HepG2 (cell line): Measurements from ENCODE around the gene IL10.

ENCODE experiments used
- BHLHE40 ChIP-seq: IDR thresholded peaks from 2 replicates; pipeline ENCODE4 v1.6.1; 2011; ENCODE audit warnings: low read length, improper control_type of control experiment
- ZNF616 ChIP-seq: sonication (generic); formaldehyde crosslinking; IDR thresholded peaks from 2 replicates; pipeline ENCODE4 v1.5.0; 2020; ENCODE audit warnings: low read depth, mild to moderate bottlenecking, missing genetic modification reagents
- ZNF629 ChIP-seq: sonication (generic); formaldehyde crosslinking; conservative IDR thresholded peaks from 2 replicates; pipeline ENCODE4 v1.5.0; 2020; ENCODE audit warnings: missing genetic modification reagents
- ZNF781 ChIP-seq: sonication (generic); formaldehyde crosslinking; IDR thresholded peaks from 2 replicates; pipeline ENCODE4 v1.5.1; 2020; ENCODE audit warnings: borderline replicate concordance, mild to moderate bottlenecking, missing genetic modification reagents; ENCODE audit errors: not compliant biosample characterization
- TF ChIP-seq, protein P1 (sequence below): conservative IDR thresholded peaks from 2 replicates; pipeline ENCODE4 v1.6.1; 2018; ENCODE audit warnings: missing genetic modification reagents
- TF ChIP-seq, protein P2 (sequence below): IDR thresholded peaks from 2 replicates; pipeline ENCODE4 v1.6.1; 2012; ENCODE audit warnings: low read length, improper control_type of control experiment
- TF ChIP-seq, protein P3 (sequence below): sonication (generic); formaldehyde crosslinking; IDR thresholded peaks from 2 replicates; pipeline ENCODE4 v1.4.0; 2020; ENCODE audit warnings: low read depth, missing genetic modification reagents
- TF ChIP-seq, protein P4 (sequence below): sonication (generic); formaldehyde crosslinking; IDR thresholded peaks from 2 replicates; pipeline ENCODE4 v1.5.0; 2020; ENCODE audit warnings: mild to moderate bottlenecking, missing genetic modification reagents, moderate library complexity
- TF ChIP-seq, protein P5 (sequence below): sonication (generic); formaldehyde crosslinking; conservative IDR thresholded peaks from 2 replicates; pipeline ENCODE4 v1.8.1; 2023; ENCODE audit warnings: missing genetic modification reagents

DNA sequence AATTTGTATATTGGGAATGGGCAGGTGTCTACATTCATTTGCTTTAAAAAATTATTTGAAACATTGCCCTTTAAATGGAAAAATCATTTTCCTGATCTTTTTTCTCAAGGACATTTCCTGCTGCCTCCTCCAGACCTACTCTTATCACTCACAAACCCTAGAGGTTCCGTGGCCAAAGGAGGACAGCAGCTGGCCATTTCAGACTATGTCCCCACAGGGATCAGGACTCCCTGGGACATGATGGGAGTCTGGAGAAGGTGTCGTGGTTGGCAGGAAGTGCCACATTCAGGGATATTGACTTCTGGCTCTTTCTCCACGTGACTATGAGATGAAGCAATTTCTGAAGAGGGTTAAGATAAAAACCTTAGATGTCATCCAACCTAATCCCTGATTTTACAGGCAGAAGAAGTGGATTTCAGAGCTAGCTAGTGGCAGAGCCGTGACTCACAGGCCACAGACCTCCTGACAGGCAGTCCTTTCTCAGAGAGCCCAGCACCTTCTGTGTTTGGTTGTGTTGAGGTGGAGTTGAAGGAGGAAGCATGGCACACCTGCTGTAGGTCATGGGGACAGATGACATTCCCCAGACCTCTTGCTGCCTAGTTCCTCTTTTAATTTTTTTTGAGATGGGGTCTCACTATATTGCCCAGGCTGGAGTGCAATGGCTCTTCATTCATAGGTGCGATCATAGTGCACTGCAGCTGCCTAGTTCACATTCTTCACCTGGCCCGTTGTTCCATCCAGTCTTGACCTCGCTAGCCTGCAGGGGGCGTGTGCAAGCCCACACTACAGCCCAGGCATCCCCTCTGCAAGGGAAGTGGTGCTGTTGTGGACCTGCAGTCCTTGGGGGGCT lies 25.5 kb upstream of the IL10 start:
- TF ChIP-seq BHLHE40: no peak
- TF ChIP-seq, protein P1, sequence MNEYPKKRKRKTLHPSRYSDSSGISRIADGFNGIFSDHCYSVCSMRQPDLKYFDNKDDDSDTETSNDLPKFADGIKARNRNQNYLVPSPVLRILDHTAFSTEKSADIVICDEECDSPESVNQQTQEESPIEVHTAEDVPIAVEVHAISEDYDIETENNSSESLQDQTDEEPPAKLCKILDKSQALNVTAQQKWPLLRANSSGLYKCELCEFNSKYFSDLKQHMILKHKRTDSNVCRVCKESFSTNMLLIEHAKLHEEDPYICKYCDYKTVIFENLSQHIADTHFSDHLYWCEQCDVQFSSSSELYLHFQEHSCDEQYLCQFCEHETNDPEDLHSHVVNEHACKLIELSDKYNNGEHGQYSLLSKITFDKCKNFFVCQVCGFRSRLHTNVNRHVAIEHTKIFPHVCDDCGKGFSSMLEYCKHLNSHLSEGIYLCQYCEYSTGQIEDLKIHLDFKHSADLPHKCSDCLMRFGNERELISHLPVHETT (CRISPR knock-in tag): no peak
- TF ChIP-seq, protein P2, sequence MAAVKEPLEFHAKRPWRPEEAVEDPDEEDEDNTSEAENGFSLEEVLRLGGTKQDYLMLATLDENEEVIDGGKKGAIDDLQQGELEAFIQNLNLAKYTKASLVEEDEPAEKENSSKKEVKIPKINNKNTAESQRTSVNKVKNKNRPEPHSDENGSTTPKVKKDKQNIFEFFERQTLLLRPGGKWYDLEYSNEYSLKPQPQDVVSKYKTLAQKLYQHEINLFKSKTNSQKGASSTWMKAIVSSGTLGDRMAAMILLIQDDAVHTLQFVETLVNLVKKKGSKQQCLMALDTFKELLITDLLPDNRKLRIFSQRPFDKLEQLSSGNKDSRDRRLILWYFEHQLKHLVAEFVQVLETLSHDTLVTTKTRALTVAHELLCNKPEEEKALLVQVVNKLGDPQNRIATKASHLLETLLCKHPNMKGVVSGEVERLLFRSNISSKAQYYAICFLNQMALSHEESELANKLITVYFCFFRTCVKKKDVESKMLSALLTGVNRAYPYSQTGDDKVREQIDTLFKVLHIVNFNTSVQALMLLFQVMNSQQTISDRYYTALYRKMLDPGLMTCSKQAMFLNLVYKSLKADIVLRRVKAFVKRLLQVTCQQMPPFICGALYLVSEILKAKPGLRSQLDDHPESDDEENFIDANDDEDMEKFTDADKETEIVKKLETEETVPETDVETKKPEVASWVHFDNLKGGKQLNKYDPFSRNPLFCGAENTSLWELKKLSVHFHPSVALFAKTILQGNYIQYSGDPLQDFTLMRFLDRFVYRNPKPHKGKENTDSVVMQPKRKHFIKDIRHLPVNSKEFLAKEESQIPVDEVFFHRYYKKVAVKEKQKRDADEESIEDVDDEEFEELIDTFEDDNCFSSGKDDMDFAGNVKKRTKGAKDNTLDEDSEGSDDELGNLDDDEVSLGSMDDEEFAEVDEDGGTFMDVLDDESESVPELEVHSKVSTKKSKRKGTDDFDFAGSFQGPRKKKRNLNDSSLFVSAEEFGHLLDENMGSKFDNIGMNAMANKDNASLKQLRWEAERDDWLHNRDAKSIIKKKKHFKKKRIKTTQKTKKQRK: no peak
- TF ChIP-seq ZNF629 (CRISPR knock-in tag): no peak
- TF ChIP-seq ZNF781 (CRISPR knock-in tag): no peak
- TF ChIP-seq ZNF616: no peak
- TF ChIP-seq, protein P3, sequence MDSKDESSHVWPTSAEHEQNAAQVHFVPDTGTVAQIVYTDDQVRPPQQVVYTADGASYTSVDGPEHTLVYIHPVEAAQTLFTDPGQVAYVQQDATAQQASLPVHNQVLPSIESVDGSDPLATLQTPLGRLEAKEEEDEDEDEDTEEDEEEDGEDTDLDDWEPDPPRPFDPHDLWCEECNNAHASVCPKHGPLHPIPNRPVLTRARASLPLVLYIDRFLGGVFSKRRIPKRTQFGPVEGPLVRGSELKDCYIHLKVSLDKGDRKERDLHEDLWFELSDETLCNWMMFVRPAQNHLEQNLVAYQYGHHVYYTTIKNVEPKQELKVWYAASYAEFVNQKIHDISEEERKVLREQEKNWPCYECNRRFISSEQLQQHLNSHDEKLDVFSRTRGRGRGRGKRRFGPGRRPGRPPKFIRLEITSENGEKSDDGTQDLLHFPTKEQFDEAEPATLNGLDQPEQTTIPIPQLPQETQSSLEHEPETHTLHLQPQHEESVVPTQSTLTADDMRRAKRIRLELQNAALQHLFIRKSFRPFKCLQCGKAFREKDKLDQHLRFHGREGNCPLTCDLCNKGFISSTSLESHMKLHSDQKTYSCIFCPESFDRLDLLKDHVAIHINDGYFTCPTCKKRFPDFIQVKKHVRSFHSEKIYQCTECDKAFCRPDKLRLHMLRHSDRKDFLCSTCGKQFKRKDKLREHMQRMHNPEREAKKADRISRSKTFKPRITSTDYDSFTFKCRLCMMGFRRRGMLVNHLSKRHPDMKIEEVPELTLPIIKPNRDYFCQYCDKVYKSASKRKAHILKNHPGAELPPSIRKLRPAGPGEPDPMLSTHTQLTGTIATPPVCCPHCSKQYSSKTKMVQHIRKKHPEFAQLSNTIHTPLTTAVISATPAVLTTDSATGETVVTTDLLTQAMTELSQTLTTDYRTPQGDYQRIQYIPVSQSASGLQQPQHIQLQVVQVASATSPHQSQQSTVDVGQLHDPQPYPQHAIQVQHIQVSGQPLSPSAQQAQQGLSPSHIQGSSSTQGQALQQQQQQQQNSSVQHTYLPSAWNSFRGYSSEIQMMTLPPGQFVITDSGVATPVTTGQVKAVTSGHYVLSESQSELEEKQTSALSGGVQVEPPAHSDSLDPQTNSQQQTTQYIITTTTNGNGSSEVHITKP (CRISPR knock-in tag): no peak
- TF ChIP-seq, protein P4, sequence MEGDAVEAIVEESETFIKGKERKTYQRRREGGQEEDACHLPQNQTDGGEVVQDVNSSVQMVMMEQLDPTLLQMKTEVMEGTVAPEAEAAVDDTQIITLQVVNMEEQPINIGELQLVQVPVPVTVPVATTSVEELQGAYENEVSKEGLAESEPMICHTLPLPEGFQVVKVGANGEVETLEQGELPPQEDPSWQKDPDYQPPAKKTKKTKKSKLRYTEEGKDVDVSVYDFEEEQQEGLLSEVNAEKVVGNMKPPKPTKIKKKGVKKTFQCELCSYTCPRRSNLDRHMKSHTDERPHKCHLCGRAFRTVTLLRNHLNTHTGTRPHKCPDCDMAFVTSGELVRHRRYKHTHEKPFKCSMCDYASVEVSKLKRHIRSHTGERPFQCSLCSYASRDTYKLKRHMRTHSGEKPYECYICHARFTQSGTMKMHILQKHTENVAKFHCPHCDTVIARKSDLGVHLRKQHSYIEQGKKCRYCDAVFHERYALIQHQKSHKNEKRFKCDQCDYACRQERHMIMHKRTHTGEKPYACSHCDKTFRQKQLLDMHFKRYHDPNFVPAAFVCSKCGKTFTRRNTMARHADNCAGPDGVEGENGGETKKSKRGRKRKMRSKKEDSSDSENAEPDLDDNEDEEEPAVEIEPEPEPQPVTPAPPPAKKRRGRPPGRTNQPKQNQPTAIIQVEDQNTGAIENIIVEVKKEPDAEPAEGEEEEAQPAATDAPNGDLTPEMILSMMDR: peak; percentile 67
- TF ChIP-seq, protein P5, sequence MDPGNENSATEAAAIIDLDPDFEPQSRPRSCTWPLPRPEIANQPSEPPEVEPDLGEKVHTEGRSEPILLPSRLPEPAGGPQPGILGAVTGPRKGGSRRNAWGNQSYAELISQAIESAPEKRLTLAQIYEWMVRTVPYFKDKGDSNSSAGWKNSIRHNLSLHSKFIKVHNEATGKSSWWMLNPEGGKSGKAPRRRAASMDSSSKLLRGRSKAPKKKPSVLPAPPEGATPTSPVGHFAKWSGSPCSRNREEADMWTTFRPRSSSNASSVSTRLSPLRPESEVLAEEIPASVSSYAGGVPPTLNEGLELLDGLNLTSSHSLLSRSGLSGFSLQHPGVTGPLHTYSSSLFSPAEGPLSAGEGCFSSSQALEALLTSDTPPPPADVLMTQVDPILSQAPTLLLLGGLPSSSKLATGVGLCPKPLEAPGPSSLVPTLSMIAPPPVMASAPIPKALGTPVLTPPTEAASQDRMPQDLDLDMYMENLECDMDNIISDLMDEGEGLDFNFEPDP (CRISPR knock-in tag): no peak
